K562 (cell line): ENCODE data around the gene IFNGR1. TPM values are rescaled to one million over a fixed set of nuclear protein-coding genes. Genes with fewer than 3 reads are reported as not detected.
A peak's percentile ranks its signal among the peaks of the same experiment; 100 is the strongest.

ENCODE experiments used
- CC2D1A ChIP-seq: fragments of 450-650 bp; IDR thresholded peaks from 2 replicates; pipeline ENCODE4 v1.6.1; 2017; ENCODE audit warnings: mild to moderate bottlenecking
- CTCFL ChIP-seq: IDR thresholded peaks from 2 replicates; pipeline ENCODE4 v1.6.1; 2011; ENCODE audit warnings: borderline replicate concordance, low read depth, mild to moderate bottlenecking, moderate library complexity, low read length; ENCODE audit not compliant: insufficient read depth, poor library complexity, severe bottlenecking
- ESRRB ChIP-seq: fragments of 250-450 bp; sonication (Bioruptor Pico); IDR thresholded peaks from 2 replicates; pipeline ENCODE4 v1.5.0; 2020; ENCODE audit warnings: mild to moderate bottlenecking, moderate library complexity, borderline replicate concordance
- HMBOX1 ChIP-seq: sonication (generic); IDR thresholded peaks from 2 replicates; pipeline ENCODE4 v1.6.1; 2016
- REST ChIP-seq, 2 experiments: fragments of 450-650 bp; formaldehyde crosslinking in 1 of 2; IDR thresholded peaks; 2 replicates each; pipeline versions ENCODE4 v1.4.0 to v1.6.1; 2014 to 2020; ENCODE audit warnings: mild to moderate bottlenecking in 2 of 2, borderline replicate concordance in 1 of 2, low read depth in 1 of 2
- SREBF2 ChIP-seq: sonication (generic); formaldehyde crosslinking; IDR thresholded peaks from 2 replicates; pipeline ENCODE4 v1.4.0; 2020; ENCODE audit warnings: mild to moderate bottlenecking, missing genetic modification reagents
- ZNF592 ChIP-seq: fragments of 450-650 bp; IDR thresholded peaks from 2 replicates; pipeline ENCODE4 v1.6.1; 2017; ENCODE audit warnings: antibody characterized with exemption, mild to moderate bottlenecking
- polyA plus RNA-seq, 8 experiments: library from polyadenylated mRNA; depleted of rRNA in 4 of 8; stranded (reverse) in 5 of 8; unstranded in 3 of 8; fragments of >200 nt; fragmentation: Nextera tagmentation in 2 of 8; fragmentation: Illumina TruSeq in 1 of 8; extraction: Ambion mirVana in 2 of 8; extraction: Trizol in 1 of 8; gene quantifications; 2 replicates each; pipeline versions ENCODE4 v1.2.1 to v1.2.3, GENCODE V29; 2011 to 2014; ENCODE audit warnings: inconsistent platforms in 1 of 8, missing spikeins in 1 of 8
- total RNA-seq, 7 experiments: library from RNA; depleted of rRNA in 6 of 7; stranded (reverse); fragments of >200 nt in 6 of 7; fragmentation: Illumina TruSeq in 2 of 7; extraction: Trizol in 2 of 7; gene quantifications; 2 replicates each; pipeline versions ENCODE4 v1.2.1 to v1.2.3, GENCODE V29; 2011 to 2021; ENCODE audit warnings: low replicate concordance in 1 of 7

Gene IFNGR1
- total and polyA plus RNA-seq, 9 of the 15 experiments (the other 6 are each of a cell fraction or from before 2014, with no cell fraction given): 14.7 to 47.0 (median 26.7) TPM

- 0 out of 2 replicates have a peak, but pooled peaks have one; percentile 19 for TF ChIP-seq ZNF592
- TF ChIP-seq ESRRB (CRISPR knock-in tag): no peak
- no peak for TF ChIP-seq SREBF2 (CRISPR knock-in tag)
- TF ChIP-seq CTCFL: peak; percentile 46
- peak; percentile 18; the same call in 1 of the 2 replicates for TF ChIP-seq CC2D1A
- TF ChIP-seq REST (IDR thresholded peaks at IDR 0.05; ENCODE audit: borderline replicate concordance): peak; percentile 70; the same call in 1 of the 2 replicates
- no peak for TF ChIP-seq REST (CRISPR knock-in tag; IDR thresholded peaks at IDR 0.05; ENCODE audit: low read depth)
- TF ChIP-seq HMBOX1: 0 out of 2 replicates have a peak, but pooled peaks have one; percentile 26
Measured at GRCh38 chr6:137165375-137166246, 53.6 kb downstream of the IFNGR1 start (continued).
